Measurements from ENCODE around the gene TCP11L2.

GRCh38 chr12:106323537-106323936 is 21.0 kb downstream of the TCP11L2 start:
- TF ChIP-seq CTCF (IDR thresholded peaks at IDR 0.05; ENCODE audit: poor library complexity, severe bottlenecking) = no peak
- no peak for TF ChIP-seq POLR2AphosphoS5 (IDR thresholded peaks at IDR 0.05)
- no peak for TF ChIP-seq SMC3 (conservative IDR thresholded peaks at IDR 0.05; ENCODE audit: poor library complexity)

Data from neural cell (in vitro differentiated cells).